H1 (cell line): Measurements from ENCODE around the gene LRRC32. TPM values are rescaled to one million over a fixed set of nuclear protein-coding genes. Genes with fewer than 3 reads are reported as not detected.

Experiments used
- CTCF ChIA-PET: fragments of 300-600 bp; sonication (Branson Sonifier 250); formaldehyde crosslinking; loops from one replicate; lab custom pipeline; 2021; ENCODE audit not compliant: partially characterized antibody; lab: Charles Lee
- POLR2A ChIA-PET: fragments of 300-600 bp; sonication (Branson Sonifier 250); formaldehyde crosslinking; loops from one replicate; lab custom pipeline; 2021; ENCODE audit warnings: inconsistent platforms; ENCODE audit not compliant: partially characterized antibody; lab: Charles Lee
- DNase-seq, 2 experiments: peaks; one replicate each; pipeline versions ENCODE4 v3.0.0 to v3.0.0-alpha.2; 2010 to 2022; ENCODE audit warnings: low spot score in 2 of 2, low read depth in 1 of 2, mixed read lengths in 1 of 2
- FAIRE-seq: peaks from 2 replicates; lab custom pipeline; 2011; peaks lifted over from hg19 to GRCh38; lab: Jason Lieb, UNC
- H2AFZ ChIP-seq: 2 replicates; pipeline ENCODE4 v1.8.1; 2012; ENCODE audit warnings: low read length, inconsistent platforms
- H2AK5ac ChIP-seq: 2 replicates; pipeline ENCODE4 v1.6.1; 2013; ENCODE audit warnings: low read depth, low read length
- H2BK120ac ChIP-seq: replicated peaks from 2 replicates; pipeline ENCODE3; 2013; ENCODE audit warnings: low read depth, low read length, inconsistent platforms
- H2BK12ac ChIP-seq: 2 replicates; pipeline ENCODE4 v1.6.1; 2013; ENCODE audit warnings: low read depth, low read length
- H2BK15ac ChIP-seq: 2 replicates; pipeline ENCODE4 v1.6.1; 2013; ENCODE audit warnings: low read length
- H2BK20ac ChIP-seq: 2 replicates; pipeline ENCODE4 v1.6.1; 2013; ENCODE audit warnings: low read length
- H2BK5ac ChIP-seq: 2 replicates; pipeline ENCODE4 v1.6.1; 2013; ENCODE audit warnings: low read depth, low read length
- H3K14ac ChIP-seq: 2 replicates; pipeline ENCODE4 v1.6.1; 2013; ENCODE audit warnings: inconsistent platforms; ENCODE audit not compliant: insufficient read length
- H3K18ac ChIP-seq: 2 replicates; pipeline ENCODE4 v1.6.1; 2013; ENCODE audit warnings: low read length; ENCODE audit errors: extremely low read depth
- H3K23ac ChIP-seq: 2 replicates; pipeline ENCODE4 v1.6.1; 2013; ENCODE audit warnings: inconsistent platforms; ENCODE audit not compliant: insufficient read length
- H3K23me2 ChIP-seq: 2 replicates; pipeline ENCODE4 v1.6.1; 2013; ENCODE audit warnings: low read depth, low read length
- H3K27ac ChIP-seq: 2 replicates; pipeline ENCODE4 v1.6.1; 2011; ENCODE audit warnings: low read depth, low read length, inconsistent platforms
- H3K27me3 ChIP-seq, 4 experiments: replicated peaks in 1 of 4; 1 replicate in 1 of 4; 2 replicates in 3 of 4; pipeline versions ENCODE4 v1.6.1 to v1.8.1; 2011 to 2013; ENCODE audit warnings: low read length in 3 of 4, mild to moderate bottlenecking in 3 of 4, inconsistent platforms in 2 of 4, mixed read lengths in 2 of 4, moderate library complexity in 1 of 4; ENCODE audit not compliant: control insufficient read depth in 3 of 4, insufficient read depth in 3 of 4; ENCODE audit errors: extremely low read depth in 1 of 4
- H3K36me3 ChIP-seq, 4 experiments: 2 replicates each; pipeline versions ENCODE4 v1.6.1 to v1.8.1; 2011 to 2013; ENCODE audit warnings: mild to moderate bottlenecking in 4 of 4, low read length in 3 of 4, moderate library complexity in 2 of 4, control low read depth in 1 of 4, inconsistent platforms in 1 of 4; ENCODE audit not compliant: insufficient read depth in 4 of 4, control insufficient read depth in 2 of 4
- H3K4ac ChIP-seq: replicated peaks from 2 replicates; pipeline ENCODE3; 2013; ENCODE audit warnings: low read length, low read depth, mixed read lengths, inconsistent platforms; ENCODE audit not compliant: insufficient read length
- H3K4me1 ChIP-seq, 4 experiments: replicated peaks in 1 of 4; 1 replicate in 1 of 4; 2 replicates in 3 of 4; pipeline versions ENCODE4 v1.6.1 to v1.8.1; 2011 to 2013; ENCODE audit warnings: low read length in 3 of 4, inconsistent platforms in 2 of 4, mixed read lengths in 1 of 4; ENCODE audit not compliant: insufficient read depth in 4 of 4, control insufficient read depth in 3 of 4
- H3K4me2 ChIP-seq, 2 experiments: 2 replicates each; pipeline versions ENCODE4 v1.6.1 to v1.8.1; 2011 to 2013; ENCODE audit warnings: low read depth in 2 of 2, low read length in 2 of 2, control low read depth in 1 of 2, inconsistent platforms in 1 of 2, mild to moderate bottlenecking in 1 of 2; ENCODE audit not compliant: insufficient read depth in 1 of 2
- H3K4me3 ChIP-seq, 4 experiments: fragments of 200-600, 300-600 bp in 1 of 4; sonication (generic), shearing (Covaris generic), sonication (Bioruptor Twin) in 1 of 4; 2 replicates each; pipeline versions ENCODE4 v1.5.1 to v1.8.1; 2011 to 2016; ENCODE audit warnings: low read length in 4 of 4, low read depth in 3 of 4, control low read depth in 2 of 4, inconsistent platforms in 2 of 4, mild to moderate bottlenecking in 2 of 4, mixed read lengths in 1 of 4, moderate library complexity in 1 of 4; ENCODE audit not compliant: insufficient read depth in 2 of 4; ENCODE audit errors: extremely low read depth in 1 of 4
- H3K56ac ChIP-seq: replicated peaks from 2 replicates; pipeline ENCODE3; 2013; ENCODE audit warnings: low read depth, mild to moderate bottlenecking, mixed read lengths, low read length, inconsistent platforms; ENCODE audit not compliant: insufficient read length
- H3K79me1 ChIP-seq: 2 replicates; pipeline ENCODE4 v1.6.1; 2013; ENCODE audit warnings: low read depth, low read length, control low read depth
- H3K79me2 ChIP-seq, 2 experiments: 2 replicates each; pipeline versions ENCODE4 v1.6.1 to v1.8.1; 2012 to 2013; ENCODE audit warnings: low read length in 2 of 2, mild to moderate bottlenecking in 2 of 2, inconsistent platforms in 1 of 2; ENCODE audit not compliant: insufficient read depth in 2 of 2, control insufficient read depth in 1 of 2
- H3K9ac ChIP-seq, 4 experiments: replicated peaks in 1 of 4; 1 replicate in 1 of 4; 2 replicates in 3 of 4; pipeline versions ENCODE4 v1.6.1 to v1.8.1; 2011 to 2013; ENCODE audit warnings: low read depth in 3 of 4, low read length in 3 of 4, control low read depth in 2 of 4, mild to moderate bottlenecking in 2 of 4, moderate library complexity in 2 of 4, inconsistent platforms in 1 of 4; ENCODE audit errors: extremely low read depth in 1 of 4
- H3K9me3 ChIP-seq, 2 experiments: 2 replicates each; pipeline versions ENCODE4 v1.6.1 to v1.8.1; 2012 to 2013; ENCODE audit warnings: mild to moderate bottlenecking in 2 of 2, moderate library complexity in 2 of 2, control low read depth in 1 of 2, inconsistent platforms in 1 of 2, low read depth in 1 of 2, low read length in 1 of 2, mixed read lengths in 1 of 2; ENCODE audit not compliant: insufficient read depth in 2 of 2
- H4K20me1 ChIP-seq, 2 experiments: replicated peaks in 1 of 2; 2 replicates each; pipeline versions ENCODE3 to v1.8.1; 2011 to 2013; ENCODE audit warnings: inconsistent platforms in 2 of 2, low read length in 2 of 2, mild to moderate bottlenecking in 1 of 2; ENCODE audit not compliant: insufficient read depth in 2 of 2, control insufficient read depth in 1 of 2
- H4K5ac ChIP-seq: 2 replicates; pipeline ENCODE4 v1.6.1; 2013; ENCODE audit warnings: low read length, low read depth, mixed read lengths, inconsistent platforms; ENCODE audit not compliant: insufficient read length
- H4K8ac ChIP-seq: 2 replicates; pipeline ENCODE4 v1.8.0; 2013; ENCODE audit warnings: mild to moderate bottlenecking, moderate library complexity, low read length, inconsistent platforms; ENCODE audit not compliant: insufficient read depth; ENCODE audit errors: extremely low read depth
- H4K91ac ChIP-seq: replicated peaks from 2 replicates; pipeline ENCODE3; 2013; ENCODE audit warnings: low read length, mixed read lengths, inconsistent platforms; ENCODE audit not compliant: insufficient read length
- CBX8 ChIP-seq: fragments of 300-800, 300-1000 bp; sonication (generic); IDR thresholded peaks from 2 replicates; pipeline ENCODE4 v1.7.1; 2016; ENCODE audit warnings: low read depth, low read length, borderline replicate concordance
- CTBP2 ChIP-seq: IDR thresholded peaks from 2 replicates; pipeline ENCODE4 v1.7.0; 2011; ENCODE audit warnings: borderline replicate concordance, mild to moderate bottlenecking, moderate library complexity, mixed read lengths, low read length; ENCODE audit not compliant: insufficient read depth, insufficient read length
- GTF2F1 ChIP-seq: IDR thresholded peaks from 2 replicates; pipeline ENCODE4 v1.6.1; 2012; ENCODE audit warnings: low read depth, low read length, improper control_type of control experiment, borderline replicate concordance
- KDM4A ChIP-seq: IDR thresholded peaks from one replicate; pipeline ENCODE4 v1.7.1; 2012; ENCODE audit warnings: low read depth, mild to moderate bottlenecking, moderate library complexity, low read length, inconsistent platforms; ENCODE audit not compliant: severe bottlenecking
- MAFK ChIP-seq: IDR thresholded peaks from 2 replicates; pipeline ENCODE4 v1.6.1; 2012; ENCODE audit warnings: low read depth, mild to moderate bottlenecking, improper control_type of control experiment, low read length
- NANOG ChIP-seq: IDR thresholded peaks from 2 replicates; pipeline ENCODE4 v1.6.1; 2011; ENCODE audit warnings: low read length, low read depth, mild to moderate bottlenecking, inconsistent platforms; ENCODE audit not compliant: insufficient read depth, poor library complexity, severe bottlenecking
- RBBP5 ChIP-seq: IDR thresholded peaks from 2 replicates; pipeline ENCODE4 v1.7.1; 2012; ENCODE audit warnings: low read depth, mild to moderate bottlenecking, inconsistent platforms, low read length, moderate library complexity, borderline replicate concordance
- SAP30 ChIP-seq: fragments of 300-600 bp; sonication (generic); IDR thresholded peaks from 2 replicates; pipeline ENCODE4 v1.7.1; 2012; ENCODE audit warnings: low read length, moderate library complexity, mild to moderate bottlenecking, inconsistent platforms; ENCODE audit not compliant: insufficient read depth, insufficient replicate concordance
- SP2 ChIP-seq: IDR thresholded peaks from 2 replicates; pipeline ENCODE4 v1.6.1; 2012; ENCODE audit warnings: mild to moderate bottlenecking, low read length, inconsistent platforms
- WGBS, 2 experiments: shearing (Covaris generic) in 1 of 2; methylation state at CpG; one replicate each; pipeline versions ENCODE4 v1.1.6 to v1.1.7; 2013 to 2015; ENCODE audit warnings: low lambda C conversion rate in 2 of 2, mixed read lengths in 2 of 2, inconsistent platforms in 1 of 2, low coverage in 1 of 2, missing lambda C conversion rate in 1 of 2; ENCODE audit not compliant: insufficient replicate concordance in 2 of 2, insufficient coverage in 1 of 2, insufficient read length in 1 of 2; ENCODE audit errors: extremely low coverage in 1 of 2, missing lambda C conversion rate in 1 of 2; 5-methylcytosine and 5-hydroxymethylcytosine counted together
- polyA plus RNA-seq, 7 experiments: library from polyadenylated mRNA; depleted of rRNA in 3 of 7; stranded (reverse) in 5 of 7; unstranded in 2 of 7; fragments of >200 nt in 5 of 7; fragments of 200-250 nt in 2 of 7; gene quantifications; 1 replicate in 5 of 7; 2 replicates in 1 of 7; 4 replicates in 1 of 7; pipeline versions ENCODE4 v1.2.1 to v1.2.3, GENCODE V29; 2011 to 2013; ENCODE audit warnings: missing spikeins in 2 of 7, mixed read lengths in 2 of 7
- total RNA-seq: library from RNA; stranded (reverse); fragmentation: NEBNext Ultra II Directional; extraction: Animal tissue kit (Norgen Biotek cat#: 25700); gene quantifications from 2 replicates; pipeline ENCODE4 v1.2.1, GENCODE V29; 2021
- TF ChIP-seq, protein P1 (sequence below), 3 experiments: IDR thresholded peaks; 1 replicate in 2 of 3; 2 replicates in 1 of 3; pipeline versions ENCODE4 v1.5.1 to v1.6.1; 2011; ENCODE audit warnings: low read length in 3 of 3, mild to moderate bottlenecking in 3 of 3, inconsistent platforms in 2 of 3, low read depth in 1 of 3, moderate library complexity in 1 of 3; ENCODE audit not compliant: insufficient read depth in 1 of 3; ENCODE audit errors: control extremely low read depth in 1 of 3

LRRC32 gene
- total and polyA plus RNA-seq, 2 of the 8 experiments (the other 6 are each of a cell fraction or from before 2014, with no cell fraction given) = 0.99 to 1.9 TPM

DNA sequence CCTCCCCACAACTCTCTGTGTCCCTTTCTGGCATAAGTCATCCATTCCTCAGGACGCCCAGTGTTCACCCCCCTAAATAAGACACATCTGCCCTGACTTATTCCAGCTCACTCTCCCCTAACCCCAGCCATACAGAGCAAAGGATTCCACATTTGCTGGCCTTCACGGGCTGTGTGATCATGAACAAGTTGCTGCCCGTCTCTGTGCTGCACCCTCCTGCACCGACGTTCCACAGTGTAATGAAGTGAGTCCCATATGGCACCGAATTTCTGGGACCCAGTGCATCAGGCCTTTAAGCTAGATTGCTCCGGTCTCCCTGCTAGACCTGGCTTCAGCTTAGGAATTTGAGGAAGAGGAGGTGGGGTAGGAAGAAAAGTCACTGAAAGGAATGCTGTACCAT is 22.4 kb upstream of the LRRC32 start:
- no peaks in the 10 kb centered on the region for H3K27me3 ChIP-seq
- no peak overlapping the region for H3K27ac ChIP-seq
- no peak overlapping the region for H2BK15ac ChIP-seq
- CTCF ChIA-PET = interaction anchor here (0.6 to 2.5 kb wide), 10 partner anchors 11 to 398 kb away, joined by 3 to 10 read pairs (median 4); no protein-coding TSS in a partner anchor
- H2AFZ ChIP-seq = no peak overlapping the region
- no peaks in the 10 kb centered on the region for H3K79me1 ChIP-seq
- no peak overlapping the region for H2BK5ac ChIP-seq
- no peak overlapping the region for H4K5ac ChIP-seq
- no peak overlapping the region for H2AK5ac ChIP-seq
- POLR2A ChIA-PET = no interaction called here
- H3K9me3 ChIP-seq = no peaks in the 10 kb centered on the region
- H3K56ac ChIP-seq = no peak overlapping the region
- H3K23me2 ChIP-seq = no peaks in the 10 kb centered on the region; the same call in 1 of the 2 replicates
- no peak overlapping the region for H2BK12ac ChIP-seq
- no peak for FAIRE-seq
- H2BK20ac ChIP-seq = no peak overlapping the region
- DNase-seq = no peak
- H4K91ac ChIP-seq = no peak overlapping the region
- no peak overlapping the region for H3K4me3 ChIP-seq
- no peaks in the 10 kb centered on the region; a peak in 1 of 7 replicates for H3K4me1 ChIP-seq
- no peak overlapping the region for H3K9ac ChIP-seq
- H3K18ac ChIP-seq = no peak overlapping the region
- no peaks in the 10 kb centered on the region for H4K20me1 ChIP-seq
- no peak overlapping the region for H3K23ac ChIP-seq
- no peaks in the 10 kb centered on the region for H3K79me2 ChIP-seq
- H3K36me3 ChIP-seq = no peaks in the 10 kb centered on the region
- WGBS, 2 experiments = 85% methylated on average over 7 of the region's 7 CpGs; no CpG with 5 or more reads in 1 of the 2 experiments
- H3K4me2 ChIP-seq = no peak overlapping the region
- H4K8ac ChIP-seq = no peak overlapping the region
- H3K4ac ChIP-seq = no peak overlapping the region
- no peak overlapping the region for H2BK120ac ChIP-seq
- no peak overlapping the region for H3K14ac ChIP-seq
- TF ChIP-seq SP2 (no peak), MAFK (no peak), GTF2F1 (no peak), CTBP2 (no peak), KDM4A (no peak), NANOG (no peak), CBX8 (no peak), SAP30 (no peak), RBBP5 (no peak)
- TF ChIP-seq, protein P1, sequence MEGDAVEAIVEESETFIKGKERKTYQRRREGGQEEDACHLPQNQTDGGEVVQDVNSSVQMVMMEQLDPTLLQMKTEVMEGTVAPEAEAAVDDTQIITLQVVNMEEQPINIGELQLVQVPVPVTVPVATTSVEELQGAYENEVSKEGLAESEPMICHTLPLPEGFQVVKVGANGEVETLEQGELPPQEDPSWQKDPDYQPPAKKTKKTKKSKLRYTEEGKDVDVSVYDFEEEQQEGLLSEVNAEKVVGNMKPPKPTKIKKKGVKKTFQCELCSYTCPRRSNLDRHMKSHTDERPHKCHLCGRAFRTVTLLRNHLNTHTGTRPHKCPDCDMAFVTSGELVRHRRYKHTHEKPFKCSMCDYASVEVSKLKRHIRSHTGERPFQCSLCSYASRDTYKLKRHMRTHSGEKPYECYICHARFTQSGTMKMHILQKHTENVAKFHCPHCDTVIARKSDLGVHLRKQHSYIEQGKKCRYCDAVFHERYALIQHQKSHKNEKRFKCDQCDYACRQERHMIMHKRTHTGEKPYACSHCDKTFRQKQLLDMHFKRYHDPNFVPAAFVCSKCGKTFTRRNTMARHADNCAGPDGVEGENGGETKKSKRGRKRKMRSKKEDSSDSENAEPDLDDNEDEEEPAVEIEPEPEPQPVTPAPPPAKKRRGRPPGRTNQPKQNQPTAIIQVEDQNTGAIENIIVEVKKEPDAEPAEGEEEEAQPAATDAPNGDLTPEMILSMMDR (IDR thresholded peaks at IDR 0.05; ENCODE audit: control extremely low read depth in 1 of 3, insufficient read depth in 1 of 3, low read depth in 1 of 3, low read length in 3 of 3) = no peak
